GM23248 (cell line): Measurements from ENCODE around the gene XRN2. TPM values are rescaled to one million over a fixed set of nuclear protein-coding genes. Genes with fewer than 3 reads are reported as not detected.

Source experiments
- DNase-seq: peaks from one replicate; pipeline ENCODE4 v3.0.0-alpha.2; 2015
- H2AFZ ChIP-seq: fragments of 200-600 bp; sonication (generic); 2 replicates; pipeline ENCODE4 v1.6.1; 2016; ENCODE audit warnings: antibody characterized with exemption
- H3F3A ChIP-seq: fragments of 200-600 bp; sonication (generic); 2 replicates; pipeline ENCODE4 v1.6.1; 2016; ENCODE audit warnings: mild to moderate bottlenecking, antibody characterized with exemption, mixed run types; ENCODE audit not compliant: insufficient read depth
- H3K27ac ChIP-seq: fragments of 200-600 bp; sonication (generic); 2 replicates; pipeline ENCODE4 v1.5.1; 2016; ENCODE audit warnings: mild to moderate bottlenecking
- H3K27me3 ChIP-seq: fragments of 200-600 bp; sonication (generic); replicated peaks from 2 replicates; pipeline ENCODE4 v1.6.1; 2016; ENCODE audit warnings: mild to moderate bottlenecking; ENCODE audit not compliant: insufficient read depth
- H3K36me3 ChIP-seq: fragments of 200-600 bp; sonication (generic); 2 replicates; pipeline ENCODE4 v1.6.1; 2016; ENCODE audit warnings: low read depth, mild to moderate bottlenecking
- H3K4me1 ChIP-seq: fragments of 200-600 bp; sonication (generic); 2 replicates; pipeline ENCODE4 v1.6.1; 2016; ENCODE audit warnings: mild to moderate bottlenecking; ENCODE audit not compliant: insufficient read depth
- H3K4me2 ChIP-seq: fragments of 200-600 bp; sonication (generic); one replicate; pipeline ENCODE4 v1.6.1; 2016; ENCODE audit warnings: mild to moderate bottlenecking; ENCODE audit not compliant: unreplicated experiment
- H3K4me3 ChIP-seq: fragments of 200-600 bp; sonication (generic); 2 replicates; pipeline ENCODE4 v1.5.1; 2016; ENCODE audit warnings: mild to moderate bottlenecking
- H3K79me2 ChIP-seq: fragments of 200-600 bp; sonication (generic); 2 replicates; pipeline ENCODE4 v1.6.1; 2016; ENCODE audit warnings: mild to moderate bottlenecking; ENCODE audit not compliant: insufficient read depth
- H3K9ac ChIP-seq: fragments of 200-600 bp; sonication (generic); 2 replicates; pipeline ENCODE4 v1.6.1; 2016; ENCODE audit warnings: mild to moderate bottlenecking
- H3K9me2 ChIP-seq: fragments of 200-600 bp; sonication (generic); 2 replicates; pipeline ENCODE4 v1.6.1; 2016; ENCODE audit warnings: mixed run types, mild to moderate bottlenecking, moderate library complexity; ENCODE audit not compliant: insufficient read depth
- H3K9me3 ChIP-seq: fragments of 200-600 bp; sonication (generic); one replicate; pipeline ENCODE4 v1.6.1; 2017; ENCODE audit warnings: low read depth
- H4K20me1 ChIP-seq: fragments of 200-600 bp; sonication (generic); 2 replicates; pipeline ENCODE4 v1.6.0; 2016; ENCODE audit not compliant: insufficient read depth
- EZH2 ChIP-seq: fragments of 200-600 bp; sonication (generic); IDR thresholded peaks from 2 replicates; pipeline ENCODE4 v1.6.1; 2018; ENCODE audit warnings: antibody characterized with exemption, mild to moderate bottlenecking; ENCODE audit not compliant: insufficient read depth, poor library complexity, severe bottlenecking
- EZH2phosphoT487 ChIP-seq: fragments of 200-600 bp; sonication (generic); IDR thresholded peaks from 2 replicates; pipeline ENCODE4 v1.6.1; 2018; ENCODE audit warnings: antibody characterized with exemption, moderate library complexity, mild to moderate bottlenecking, low read depth; ENCODE audit not compliant: insufficient read depth
- WGBS, 2 experiments: methylation state at CpG; one replicate each; pipeline ENCODE4 v1.1.6; 2015 to 2017; ENCODE audit warnings: low lambda C conversion rate in 2 of 2, low coverage in 1 of 2; ENCODE audit errors: missing lambda C conversion rate in 2 of 2; 5-methylcytosine and 5-hydroxymethylcytosine counted together
- in situ Hi-C: fragments of 300-500 bp; cut with MboI; formaldehyde crosslinking; loops from 2 replicates; pipeline ENCODE4 v1.15.0; 2020
- polyA plus RNA-seq: library from polyadenylated mRNA; unstranded; fragments of >200 nt; fragmentation: Nextera tagmentation; extraction: Ambion mirVana; gene quantifications from 2 replicates; pipeline ENCODE4 v1.2.1, GENCODE V29; 2016
- total RNA-seq: library from RNA; depleted of rRNA; stranded (reverse); fragments of >200 nt; shearing (Covaris generic); gene quantifications from 2 replicates; pipeline ENCODE4 v1.2.3, GENCODE V29; 2014

XRN2 gene
- total and polyA plus RNA-seq, 2 experiments from 2014 or later = 55.0 to 78.9 TPM

- peaks cover 40% of the 10 kb centered on the region for H3K36me3 ChIP-seq
- no peaks in the 10 kb centered on the region for H3K27me3 ChIP-seq
- no peak overlapping the region for H2AFZ ChIP-seq
- H3F3A ChIP-seq = peaks cover 28% of the 10 kb centered on the region
- peak; percentile 81 for DNase-seq
- H3K4me1 ChIP-seq = peaks cover 10% of the 10 kb centered on the region; the same call in 1 of the 2 replicates
- H3K4me2 ChIP-seq = no peak overlapping the region
- peak overlapping the region; percentile 30 for H3K27ac ChIP-seq
- in situ Hi-C loops = no loop called here
- no peak overlapping the region for H3K9ac ChIP-seq
- peaks cover 10% of the 10 kb centered on the region for H3K79me2 ChIP-seq
- no peaks in the 10 kb centered on the region for H3K9me2 ChIP-seq
- TF ChIP-seq EZH2 (no peak), EZH2phosphoT487 (no peak)
- WGBS, 2 experiments = 64 to 80% methylated on average over 1 of the region's 1 CpG
- H4K20me1 ChIP-seq = no peaks in the 10 kb centered on the region
- H3K4me3 ChIP-seq = no peak overlapping the region
- no peaks in the 10 kb centered on the region for H3K9me3 ChIP-seq
Measured at GRCh38 chr20:21353236-21353635, 50.1 kb downstream of the XRN2 start.

DNA sequence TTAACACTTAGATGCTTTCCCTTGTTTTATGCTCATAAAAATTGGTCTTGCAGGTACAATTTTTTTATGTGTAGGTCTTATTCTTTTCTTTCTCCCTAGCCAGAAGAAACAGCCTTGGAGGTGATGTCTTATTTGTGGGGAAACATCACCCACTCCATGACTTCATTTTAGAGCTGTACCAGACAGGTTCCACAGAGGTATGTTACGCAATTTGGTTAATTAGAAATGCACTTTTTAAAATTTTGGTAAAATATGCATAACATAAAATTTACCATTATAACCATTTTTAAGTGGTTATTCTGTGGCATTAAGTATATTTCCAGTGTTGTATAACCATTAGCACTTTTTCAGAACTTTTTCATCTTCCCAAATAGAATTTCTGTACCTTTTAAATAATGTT is 52.9 kb downstream of the XRN2 start:
- in situ Hi-C loops = no loop called here
- WGBS, 2 experiments = 45 to 67% methylated on average over 1 of the region's 1 CpG
- H3K9ac ChIP-seq = no peak overlapping the region

GRCh38 chr20:21356386-21356785 is 53.3 kb downstream of the XRN2 start:
- Histone ChIP-seq H3K9ac (no peak overlapping the region), H3K36me3 (peaks cover 32% of the 10 kb centered on the region), H3K9me2 (no peaks in the 10 kb centered on the region), H3K4me2 (no peak overlapping the region), H3F3A (peaks cover 39% of the 10 kb centered on the region), H4K20me1 (no peaks in the 10 kb centered on the region), H3K4me1 (peaks cover 23% of the 10 kb centered on the region), H3K79me2 (peaks cover 10% of the 10 kb centered on the region), H3K27me3 (no peaks in the 10 kb centered on the region), H3K4me3 (no peak overlapping the region), H3K27ac (no peak overlapping the region), H3K9me3 (no peaks in the 10 kb centered on the region), H2AFZ (no peak overlapping the region)
- DNase-seq = no peak
- TF ChIP-seq EZH2 = no peak
- TF ChIP-seq EZH2phosphoT487 = no peak
- in situ Hi-C loops = no loop called here

More for the DNA sequence above, 52.9 kb downstream of the XRN2 start:
- Histone ChIP-seq H3K9me3 (no peaks in the 10 kb centered on the region), H3K4me3 (no peak overlapping the region), H3K4me2 (no peak overlapping the region), H4K20me1 (no peaks in the 10 kb centered on the region), H3K27me3 (no peaks in the 10 kb centered on the region), H3K27ac (no peak overlapping the region), H3K4me1 (peaks cover 19% of the 10 kb centered on the region), H3F3A (peaks cover 39% of the 10 kb centered on the region), H3K36me3 (peaks cover 36% of the 10 kb centered on the region), H2AFZ (no peak overlapping the region), H3K79me2 (peaks cover 10% of the 10 kb centered on the region), H3K9me2 (no peaks in the 10 kb centered on the region)
- DNase-seq = no peak
- TF ChIP-seq EZH2 (no peak), EZH2phosphoT487 (no peak)

DNA sequence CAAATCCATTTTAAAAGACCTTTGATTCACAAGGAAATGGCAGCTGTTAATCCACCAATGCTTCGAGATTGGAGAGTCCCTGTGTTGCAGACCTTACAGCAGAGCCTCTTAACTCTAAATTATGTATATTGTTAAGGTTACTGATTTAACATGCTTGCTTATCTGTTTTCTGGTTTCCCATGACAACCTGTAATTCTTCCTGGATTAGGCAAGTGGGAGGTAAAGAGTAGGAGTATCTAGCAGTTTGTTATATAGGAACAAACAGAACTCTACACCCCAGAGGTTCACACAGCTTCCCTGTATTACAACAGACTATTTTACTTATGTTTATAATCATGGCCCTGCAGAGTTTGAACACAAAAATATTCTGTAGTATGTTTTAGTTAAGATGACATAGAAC is 54.7 kb downstream of the XRN2 start:
- no peaks in the 10 kb centered on the region for H4K20me1 ChIP-seq
- in situ Hi-C loops = no loop called here
- TF ChIP-seq EZH2 (no peak), EZH2phosphoT487 (no peak)
- H3K27ac ChIP-seq = no peak overlapping the region
- WGBS, 2 experiments = 96 to 100% methylated on average over 1 of the region's 1 CpG
- peaks cover 24% of the 10 kb centered on the region for H3K4me1 ChIP-seq
- H3K9ac ChIP-seq = no peak overlapping the region
- H3F3A ChIP-seq = peaks cover 35% of the 10 kb centered on the region
- no peaks in the 10 kb centered on the region for H3K9me3 ChIP-seq
- H3K9me2 ChIP-seq = no peaks in the 10 kb centered on the region
- H3K4me2 ChIP-seq = no peak overlapping the region
- no peak overlapping the region for H3K4me3 ChIP-seq
- H3K79me2 ChIP-seq = peaks cover 12% of the 10 kb centered on the region
- H3K27me3 ChIP-seq = no peaks in the 10 kb centered on the region
- no peak overlapping the region for H2AFZ ChIP-seq
- DNase-seq = no peak
- peaks cover 30% of the 10 kb centered on the region for H3K36me3 ChIP-seq

GRCh38 chr20:21358737-21359136 is 55.6 kb downstream of the XRN2 start:
- Histone ChIP-seq H3K9me2 (no peaks in the 10 kb centered on the region), H3F3A (peaks cover 29% of the 10 kb centered on the region), H3K27ac (no peak overlapping the region), H3K79me2 (peaks cover 18% of the 10 kb centered on the region), H3K9me3 (no peaks in the 10 kb centered on the region), H3K9ac (no peak overlapping the region), H3K27me3 (no peaks in the 10 kb centered on the region), H3K4me1 (peaks cover 19% of the 10 kb centered on the region), H3K4me2 (no peak overlapping the region), H3K4me3 (no peak overlapping the region), H3K36me3 (peaks cover 30% of the 10 kb centered on the region), H2AFZ (no peak overlapping the region), H4K20me1 (no peaks in the 10 kb centered on the region)
- in situ Hi-C loops = no loop called here
- TF ChIP-seq EZH2 (no peak), EZH2phosphoT487 (no peak)
- 91 to 92% methylated on average over 5 of the region's 5 CpGs for WGBS, 2 experiments
- no peak for DNase-seq
